ENCODE measurements around the gene CDRT4. TPM values are rescaled to one million over a fixed set of nuclear protein-coding genes. Genes with fewer than 3 reads are reported as not detected.

Gene CDRT4
- polyA plus RNA-seq, 2 of the 4 experiments (the other 2 are of a cell fraction), result 0.58 to 5.4 TPM

GRCh38 chr17:15424521-15424920 lies 42.9 kb downstream of the CDRT4 start:
- H3K4me1 ChIP-seq, result no peaks in the 10 kb centered on the region
- no peaks in the 10 kb centered on the region for H3K9me3 ChIP-seq
- no peak overlapping the region for H3K4me2 ChIP-seq
- no peak overlapping the region for H3K4me3 ChIP-seq
- ATAC-seq (no peak), FAIRE-seq (no peak), DNase-seq (ENCODE audit: low read depth in 1 of 2, low spot score in 1 of 2) (no peak)
- no peak overlapping the region for H3K27ac ChIP-seq
- ChIA-PET POLR2A (no interaction called here), CTCF (interaction anchor here (1.5 to 1.9 kb wide), 3 partner anchors 8 to 168 kb away, joined by 3 to 7 read pairs (median 4); no protein-coding TSS in a partner anchor)
- 97% methylated on average over 3 of the region's 3 CpGs for WGBS (ENCODE audit: missing lambda C conversion rate)
- no peak for TF ChIP-seq TFCP2L1 (CRISPR knock-in tag; IDR thresholded peaks at IDR 0.05)
- TF ChIP-seq, protein P1, sequence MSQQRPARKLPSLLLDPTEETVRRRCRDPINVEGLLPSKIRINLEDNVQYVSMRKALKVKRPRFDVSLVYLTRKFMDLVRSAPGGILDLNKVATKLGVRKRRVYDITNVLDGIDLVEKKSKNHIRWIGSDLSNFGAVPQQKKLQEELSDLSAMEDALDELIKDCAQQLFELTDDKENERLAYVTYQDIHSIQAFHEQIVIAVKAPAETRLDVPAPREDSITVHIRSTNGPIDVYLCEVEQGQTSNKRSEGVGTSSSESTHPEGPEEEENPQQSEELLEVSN (IDR thresholded peaks at IDR 0.05; ENCODE audit: borderline replicate concordance, low read depth), result no peak
- TF ChIP-seq NPAS2 (CRISPR knock-in tag; IDR thresholded peaks at IDR 0.05; ENCODE audit: borderline replicate concordance), result no peak
- TF ChIP-seq FOSB (CRISPR knock-in tag; IDR thresholded peaks at IDR 0.05), result no peak
- TF ChIP-seq, protein P2, sequence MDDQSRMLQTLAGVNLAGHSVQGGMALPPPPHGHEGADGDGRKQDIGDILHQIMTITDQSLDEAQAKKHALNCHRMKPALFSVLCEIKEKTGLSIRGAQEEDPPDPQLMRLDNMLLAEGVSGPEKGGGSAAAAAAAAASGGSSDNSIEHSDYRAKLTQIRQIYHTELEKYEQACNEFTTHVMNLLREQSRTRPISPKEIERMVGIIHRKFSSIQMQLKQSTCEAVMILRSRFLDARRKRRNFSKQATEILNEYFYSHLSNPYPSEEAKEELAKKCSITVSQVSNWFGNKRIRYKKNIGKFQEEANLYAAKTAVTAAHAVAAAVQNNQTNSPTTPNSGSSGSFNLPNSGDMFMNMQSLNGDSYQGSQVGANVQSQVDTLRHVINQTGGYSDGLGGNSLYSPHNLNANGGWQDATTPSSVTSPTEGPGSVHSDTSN (IDR thresholded peaks at IDR 0.05), result no peak
- TF ChIP-seq HOXA7 (CRISPR knock-in tag; IDR thresholded peaks at IDR 0.05), result no peak
- no peak for TF ChIP-seq EP300 (IDR thresholded peaks at IDR 0.05)
- no peak for TF ChIP-seq HEYL (CRISPR knock-in tag; IDR thresholded peaks at IDR 0.05)
- TF ChIP-seq ESRRA (IDR thresholded peaks at IDR 0.05; ENCODE audit: borderline replicate concordance, low read length), result no peak
- TF ChIP-seq REST (IDR thresholded peaks at IDR 0.05), result no peak

GRCh38 chr17:15422392-15422965 lies 44.9 kb downstream of the CDRT4 start:
- H3K4me3 ChIP-seq, result no peak overlapping the region
- ChIA-PET POLR2A (no interaction called here), CTCF (interaction anchor here (1.0 to 2.1 kb wide), 3 partner anchors 11 to 1138 kb away, joined by 3 to 8 read pairs (median 4); no protein-coding TSS in a partner anchor)
- H3K9me3 ChIP-seq, result no peaks in the 10 kb centered on the region
- H3K4me2 ChIP-seq, result no peak overlapping the region
- DNase-seq (ENCODE audit: low read depth in 1 of 2, low spot score in 1 of 2) (no peak), ATAC-seq (no peak), FAIRE-seq (no peak)
- H3K27ac ChIP-seq, result no peak overlapping the region
- WGBS (ENCODE audit: missing lambda C conversion rate), result 74% methylated on average over 11 of the region's 11 CpGs
- TF ChIP-seq TFCP2L1 (CRISPR knock-in tag; IDR thresholded peaks at IDR 0.05) (no peak), ESRRA (IDR thresholded peaks at IDR 0.05; ENCODE audit: borderline replicate concordance, low read length) (no peak), JUNB (IDR thresholded peaks at IDR 0.05) (no peak), POLR2AphosphoS2 (conservative IDR thresholded peaks at IDR 0.05; ENCODE audit: low read length) (no peak), MAZ (IDR thresholded peaks at IDR 0.05; ENCODE audit: borderline replicate concordance, low read depth, low read length) (no peak)
- TF ChIP-seq, protein P3, sequence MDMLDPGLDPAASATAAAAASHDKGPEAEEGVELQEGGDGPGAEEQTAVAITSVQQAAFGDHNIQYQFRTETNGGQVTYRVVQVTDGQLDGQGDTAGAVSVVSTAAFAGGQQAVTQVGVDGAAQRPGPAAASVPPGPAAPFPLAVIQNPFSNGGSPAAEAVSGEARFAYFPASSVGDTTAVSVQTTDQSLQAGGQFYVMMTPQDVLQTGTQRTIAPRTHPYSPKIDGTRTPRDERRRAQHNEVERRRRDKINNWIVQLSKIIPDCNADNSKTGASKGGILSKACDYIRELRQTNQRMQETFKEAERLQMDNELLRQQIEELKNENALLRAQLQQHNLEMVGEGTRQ (IDR thresholded peaks at IDR 0.05), result no peak
- TF ChIP-seq, protein P4, sequence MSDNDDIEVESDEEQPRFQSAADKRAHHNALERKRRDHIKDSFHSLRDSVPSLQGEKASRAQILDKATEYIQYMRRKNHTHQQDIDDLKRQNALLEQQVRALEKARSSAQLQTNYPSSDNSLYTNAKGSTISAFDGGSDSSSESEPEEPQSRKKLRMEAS (IDR thresholded peaks at IDR 0.05), result no peak
- H3K4me1 ChIP-seq, result no peaks in the 10 kb centered on the region

DNA sequence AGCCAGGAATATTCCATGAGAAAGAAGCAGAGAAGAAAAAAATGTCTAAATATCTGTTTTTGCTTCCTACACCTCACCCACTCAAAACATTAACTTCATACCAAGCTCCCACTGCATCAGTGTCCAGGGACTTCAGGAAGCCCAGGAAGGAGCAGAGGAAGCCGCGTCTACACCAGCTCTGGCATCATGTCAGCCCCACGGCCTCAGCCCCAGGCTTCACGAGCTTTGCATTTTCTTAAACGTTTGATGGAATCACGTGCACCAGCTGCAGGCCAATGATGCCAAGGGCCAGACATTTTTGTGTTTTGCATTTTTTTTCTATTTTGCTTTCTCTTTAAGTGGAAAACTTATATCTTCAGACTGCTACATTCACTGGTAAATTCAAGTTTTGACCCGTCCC lies 48.6 kb downstream of the CDRT4 start:
- DNase-seq (ENCODE audit: low read depth in 1 of 2, low spot score in 1 of 2) (no peak), ATAC-seq (no peak)
- POLR2A ChIA-PET, result no interaction called here

More for the DNA sequence above, 48.6 kb downstream of the CDRT4 start:
- FAIRE-seq, result no peak
- Histone ChIP-seq H3K4me3 (no peak overlapping the region), H3K9me3 (no peaks in the 10 kb centered on the region), H3K4me1 (no peaks in the 10 kb centered on the region), H3K27ac (no peak overlapping the region), H3K4me2 (no peak overlapping the region)
- CTCF ChIA-PET, result interaction anchor here (1.0 to 2.4 kb wide), 4 partner anchors 10 to 161 kb away, joined by 3 to 10 read pairs (median 4); no protein-coding TSS in a partner anchor
- 79% methylated on average over 7 of the region's 7 CpGs for WGBS (ENCODE audit: missing lambda C conversion rate)
- TF ChIP-seq RAD21 (conservative IDR thresholded peaks at IDR 0.05 in 1 of 2, IDR thresholded peaks at IDR 0.05 in 1 of 2) (no peak), SMC3 (IDR thresholded peaks at IDR 0.05) (no peak), RCOR1 (IDR thresholded peaks at IDR 0.05; ENCODE audit: low read depth, low read length) (no peak), RFX5 (IDR thresholded peaks at IDR 0.05) (no peak), CHD2 (IDR thresholded peaks at IDR 0.05; ENCODE audit: low read length, partially characterized antibody) (no peak), CEBPB (IDR thresholded peaks at IDR 0.05) (no peak)
- TF ChIP-seq, protein P4 (IDR thresholded peaks at IDR 0.05), result no peak
- TF ChIP-seq, protein P5, sequence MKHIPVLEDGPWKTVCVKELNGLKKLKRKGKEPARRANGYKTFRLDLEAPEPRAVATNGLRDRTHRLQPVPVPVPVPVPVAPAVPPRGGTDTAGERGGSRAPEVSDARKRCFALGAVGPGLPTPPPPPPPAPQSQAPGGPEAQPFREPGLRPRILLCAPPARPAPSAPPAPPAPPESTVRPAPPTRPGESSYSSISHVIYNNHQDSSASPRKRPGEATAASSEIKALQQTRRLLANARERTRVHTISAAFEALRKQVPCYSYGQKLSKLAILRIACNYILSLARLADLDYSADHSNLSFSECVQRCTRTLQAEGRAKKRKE (CRISPR knock-in tag; IDR thresholded peaks at IDR 0.05; ENCODE audit: low read depth), result no peak

All from A549 (cell line).